ENCODE measurements around the gene ARL8A. TPM values are rescaled to one million over a fixed set of nuclear protein-coding genes. Genes with fewer than 3 reads are reported as not detected.

The ARL8A gene
- total RNA-seq, 2 experiments from 2014 or later: 25.1 to 44.6 TPM

- ChIA-PET CTCF (ENCODE audit: unreplicated experiment) (no interaction called here), POLR2A (interaction anchor here (1.0 kb wide), 1 partner anchor 165 kb away, joined by 4 read pairs; no protein-coding TSS in a partner anchor)
- Histone ChIP-seq H2AFZ (ENCODE audit: low read length) (no peak overlapping the region), H3K27ac (ENCODE audit: low read depth, low read length, poor library complexity, severe bottlenecking) (no peak overlapping the region), H3K36me3 (ENCODE audit: insufficient read depth, low read length) (peaks cover 82% of the 10 kb centered on the region), H3K4me1 (ENCODE audit: insufficient read depth, low read length, poor library complexity, severe bottlenecking) (peaks cover 11% of the 10 kb centered on the region), H3K79me2 (ENCODE audit: insufficient read depth, low read depth, low read length) (no peaks in the 10 kb centered on the region), H3K4me2 (ENCODE audit: low read length) (no peak overlapping the region), H3K9me3 (ENCODE audit: low read length) (no peaks in the 10 kb centered on the region), H4K20me1 (ENCODE audit: insufficient read depth, low read length) (no peaks in the 10 kb centered on the region), H3K9me2 (ENCODE audit: insufficient read depth, low read length) (no peaks in the 10 kb centered on the region), H3K4me3 (ENCODE audit: low read depth, low read length, poor library complexity, severe bottlenecking) (no peak overlapping the region)
- BruUV-seq (replicated peaks): no TSS peak
- intact Hi-C loops (cut with micrococcal nuclease; ENCODE audit: unreplicated experiment): no loop called here
- no peak for TF ChIP-seq CTCF (conservative IDR thresholded peaks at IDR 0.05; ENCODE audit: low read length)
- TF ChIP-seq EZH2phosphoT487 (IDR thresholded peaks at IDR 0.05; ENCODE audit: borderline replicate concordance, low read depth, low read length): no peak
- no peak for DNase-seq (ENCODE audit: low spot score)
Measured at GRCh38 chr1:202150602-202151001, 6.1 kb upstream of the ARL8A start.

DNA sequence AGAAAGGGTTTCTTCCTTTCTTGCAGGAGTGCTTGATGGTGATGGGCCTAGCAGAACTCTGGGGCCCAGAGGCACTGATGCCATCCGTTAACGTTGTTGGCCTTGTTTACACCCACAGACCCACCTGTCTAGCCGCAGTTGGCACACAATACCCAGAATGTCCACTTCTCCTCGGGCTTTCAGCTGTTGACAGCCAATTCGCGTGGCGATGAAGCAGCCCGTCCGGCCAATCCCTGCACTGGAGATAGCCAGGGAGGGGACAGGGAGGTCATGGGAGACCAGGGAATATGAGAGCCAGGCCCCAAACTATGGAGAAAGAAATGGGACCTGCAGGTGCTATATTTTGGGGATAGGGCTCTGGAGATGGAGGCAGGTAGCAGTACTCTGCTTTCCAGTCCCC, 5.7 kb upstream of the ARL8A start:
- intact Hi-C loops (cut with micrococcal nuclease; ENCODE audit: unreplicated experiment): no loop called here
- H2AFZ ChIP-seq (ENCODE audit: low read length): no peak overlapping the region
- H3K27ac ChIP-seq (ENCODE audit: low read depth, low read length, poor library complexity, severe bottlenecking): no peak overlapping the region
- no peaks in the 10 kb centered on the region for H4K20me1 ChIP-seq (ENCODE audit: insufficient read depth, low read length)
- no peaks in the 10 kb centered on the region for H3K79me2 ChIP-seq (ENCODE audit: insufficient read depth, low read depth, low read length)
- BruUV-seq (replicated peaks): no TSS peak
- H3K4me3 ChIP-seq (ENCODE audit: low read depth, low read length, poor library complexity, severe bottlenecking): no peak overlapping the region
- no peak for TF ChIP-seq CTCF (conservative IDR thresholded peaks at IDR 0.05; ENCODE audit: low read length)
- TF ChIP-seq EZH2phosphoT487 (IDR thresholded peaks at IDR 0.05; ENCODE audit: borderline replicate concordance, low read depth, low read length): no peak
- ChIA-PET CTCF (ENCODE audit: unreplicated experiment) (no interaction called here), POLR2A (interaction anchor here (0.7 to 1.0 kb wide), 2 partner anchors 165 to 1148 kb away, joined by 3 to 4 read pairs; no protein-coding TSS in a partner anchor)
- DNase-seq (ENCODE audit: low spot score): no peak
- no peaks in the 10 kb centered on the region for H3K9me3 ChIP-seq (ENCODE audit: low read length)
- H3K4me1 ChIP-seq (ENCODE audit: insufficient read depth, low read length, poor library complexity, severe bottlenecking): peaks cover 11% of the 10 kb centered on the region
- H3K9me2 ChIP-seq (ENCODE audit: insufficient read depth, low read length): no peaks in the 10 kb centered on the region
- H3K36me3 ChIP-seq (ENCODE audit: insufficient read depth, low read length): peaks cover 78% of the 10 kb centered on the region
- no peak overlapping the region for H3K4me2 ChIP-seq (ENCODE audit: low read length)

DNA sequence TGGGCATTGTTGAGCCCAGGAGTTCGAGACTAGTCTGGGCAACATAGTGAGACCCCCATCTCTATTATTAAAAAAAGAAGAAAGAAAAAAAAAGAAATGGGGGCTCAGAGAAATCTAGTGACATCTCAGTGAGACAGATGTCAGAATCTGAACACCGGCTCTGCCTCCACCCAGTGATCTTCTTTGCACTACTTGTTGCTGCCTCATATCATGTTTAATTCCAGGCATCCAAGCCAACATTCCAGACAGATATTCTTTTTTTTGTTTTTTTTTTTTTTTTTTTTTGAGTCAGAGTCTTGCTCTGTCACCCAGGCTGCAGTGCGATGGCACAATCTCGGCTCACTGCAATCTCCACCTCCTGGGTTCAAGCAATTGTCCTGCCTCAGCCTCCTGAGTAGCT, 5.0 kb upstream of the ARL8A start:
- DNase-seq (ENCODE audit: low spot score): no peak
- POLR2A ChIA-PET: interaction anchor here (0.7 to 1.0 kb wide), 2 partner anchors 164 to 1148 kb away, joined by 3 to 4 read pairs; no protein-coding TSS in a partner anchor
- H3K36me3 ChIP-seq (ENCODE audit: insufficient read depth, low read length): peaks cover 72% of the 10 kb centered on the region
- H3K4me3 ChIP-seq (ENCODE audit: low read depth, low read length, poor library complexity, severe bottlenecking): no peak overlapping the region
- H3K9me2 ChIP-seq (ENCODE audit: insufficient read depth, low read length): no peaks in the 10 kb centered on the region
- no peaks in the 10 kb centered on the region for H3K79me2 ChIP-seq (ENCODE audit: insufficient read depth, low read depth, low read length)
- no peak overlapping the region for H3K27ac ChIP-seq (ENCODE audit: low read depth, low read length, poor library complexity, severe bottlenecking)
- H3K4me1 ChIP-seq (ENCODE audit: insufficient read depth, low read length, poor library complexity, severe bottlenecking): peaks cover 10% of the 10 kb centered on the region
- H4K20me1 ChIP-seq (ENCODE audit: insufficient read depth, low read length): no peaks in the 10 kb centered on the region
- no TSS peak for BruUV-seq (replicated peaks)
- H3K9me3 ChIP-seq (ENCODE audit: low read length): no peaks in the 10 kb centered on the region
- no peak overlapping the region for H2AFZ ChIP-seq (ENCODE audit: low read length)
- H3K4me2 ChIP-seq (ENCODE audit: low read length): no peak overlapping the region
- no peak for TF ChIP-seq EZH2phosphoT487 (IDR thresholded peaks at IDR 0.05; ENCODE audit: borderline replicate concordance, low read depth, low read length)
- no peak for TF ChIP-seq CTCF (conservative IDR thresholded peaks at IDR 0.05; ENCODE audit: low read length)
- intact Hi-C loops (cut with micrococcal nuclease; ENCODE audit: unreplicated experiment): no loop called here
- CTCF ChIA-PET (ENCODE audit: unreplicated experiment): no interaction called here
